ENCODE measurements around the gene BID.
"Not testable (repeated sequence)": the region's sequence is repeated elsewhere in the genome, so short reads cannot be mapped to it uniquely, and the experiment has no call there.

BID gene

GRCh38 chr22:17767233-17768065, 6.8 kb downstream of the BID start:
- peak; percentile 51 for DNase-seq

- DNase-seq = not testable (repeated sequence)
Measured at GRCh38 chr22:17764852-17765251, 9.4 kb downstream of the BID start.

- DNase-seq = no peak
Measured at GRCh38 chr22:17764036-17764435, 10.2 kb downstream of the BID start.

- not testable (repeated sequence) for DNase-seq
Measured at GRCh38 chr22:17763442-17763841, 10.8 kb downstream of the BID start.

GRCh38 chr22:17761138-17761488, 13.2 kb downstream of the BID start:
- no peak for DNase-seq

GRCh38 chr22:17754233-17754925, 19.9 kb downstream of the BID start:
- peak; percentile 40 for DNase-seq

- no peak for DNase-seq
Measured at GRCh38 chr22:17753401-17753989, 20.8 kb downstream of the BID start.

GRCh38 chr22:17751596-17751995, 22.7 kb downstream of the BID start:
- DNase-seq = no peak

- DNase-seq = no peak
Measured at GRCh38 chr22:17749605-17750395, 24.5 kb downstream of the BID start.

GRCh38 chr22:17748555-17749353, 25.5 kb downstream of the BID start:
- DNase-seq = no peak

GRCh38 chr22:17746916-17747315, 27.4 kb downstream of the BID start:
- DNase-seq = no peak

GRCh38 chr22:17744430-17744829, 29.8 kb downstream of the BID start:
- no peak for DNase-seq

- DNase-seq = no peak
Measured at GRCh38 chr22:17743661-17744411, 30.4 kb downstream of the BID start.

GRCh38 chr22:17742527-17742902, 31.8 kb downstream of the BID start:
- peak; percentile 72 for DNase-seq

GRCh38 chr22:17741866-17742526, 32.3 kb downstream of the BID start:
- no peak for DNase-seq

- no peak for DNase-seq
Measured at GRCh38 chr22:17739196-17739975, 34.9 kb downstream of the BID start.

GRCh38 chr22:17738386-17739128, 35.7 kb downstream of the BID start:
- no peak for DNase-seq

- no peak for DNase-seq
Measured at GRCh38 chr22:17734187-17734586, 40.1 kb downstream of the BID start.

GRCh38 chr22:17733466-17733865, 40.8 kb downstream of the BID start:
- DNase-seq = no peak
